ENCODE results near the gene SLC25A21.

GRCh38 chr14:37027188-37027824 is 145.1 kb downstream of the SLC25A21 start:
- TF ChIP-seq MTF1 (CRISPR knock-in tag; IDR thresholded peaks at IDR 0.05) (no peak), POLR2A (IDR thresholded peaks at IDR 0.05; ENCODE audit: insufficient read depth in 1 of 2, low read depth in 2 of 2, low read length in 2 of 2) (no peak), RBM22 (optimal IDR thresholded peaks at IDR 0.05; ENCODE audit: low read length) (no peak), NFE2L2 (IDR thresholded peaks at IDR 0.05; ENCODE audit: low read length) (no peak), RFX5 (IDR thresholded peaks at IDR 0.05; ENCODE audit: low read depth, low read length) (no peak), BHLHE40 (IDR thresholded peaks at IDR 0.05; ENCODE audit: low read length) (no peak), TAF1 (CRISPR knock-in tag; IDR thresholded peaks at IDR 0.05) (no peak), ELF3 (CRISPR knock-in tag; IDR thresholded peaks at IDR 0.05) (no peak), NFIB (CRISPR knock-in tag; IDR thresholded peaks at IDR 0.05; ENCODE audit: borderline replicate concordance) (no peak), CTCF (CRISPR knock-in tag; IDR thresholded peaks at IDR 0.05) (no peak), SOX13 (IDR thresholded peaks at IDR 0.05) (no peak), SOX13 (CRISPR knock-in tag; conservative IDR thresholded peaks at IDR 0.05 in 1 of 2, IDR thresholded peaks at IDR 0.05 in 1 of 2) (no peak)
- TF ChIP-seq, protein P1, sequence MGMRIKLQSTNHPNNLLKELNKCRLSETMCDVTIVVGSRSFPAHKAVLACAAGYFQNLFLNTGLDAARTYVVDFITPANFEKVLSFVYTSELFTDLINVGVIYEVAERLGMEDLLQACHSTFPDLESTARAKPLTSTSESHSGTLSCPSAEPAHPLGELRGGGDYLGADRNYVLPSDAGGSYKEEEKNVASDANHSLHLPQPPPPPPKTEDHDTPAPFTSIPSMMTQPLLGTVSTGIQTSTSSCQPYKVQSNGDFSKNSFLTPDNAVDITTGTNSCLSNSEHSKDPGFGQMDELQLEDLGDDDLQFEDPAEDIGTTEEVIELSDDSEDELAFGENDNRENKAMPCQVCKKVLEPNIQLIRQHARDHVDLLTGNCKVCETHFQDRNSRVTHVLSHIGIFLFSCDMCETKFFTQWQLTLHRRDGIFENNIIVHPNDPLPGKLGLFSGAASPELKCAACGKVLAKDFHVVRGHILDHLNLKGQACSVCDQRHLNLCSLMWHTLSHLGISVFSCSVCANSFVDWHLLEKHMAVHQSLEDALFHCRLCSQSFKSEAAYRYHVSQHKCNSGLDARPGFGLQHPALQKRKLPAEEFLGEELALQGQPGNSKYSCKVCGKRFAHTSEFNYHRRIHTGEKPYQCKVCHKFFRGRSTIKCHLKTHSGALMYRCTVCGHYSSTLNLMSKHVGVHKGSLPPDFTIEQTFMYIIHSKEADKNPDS (CRISPR knock-in tag; IDR thresholded peaks at IDR 0.05) = no peak
- TF ChIP-seq, protein P2, sequence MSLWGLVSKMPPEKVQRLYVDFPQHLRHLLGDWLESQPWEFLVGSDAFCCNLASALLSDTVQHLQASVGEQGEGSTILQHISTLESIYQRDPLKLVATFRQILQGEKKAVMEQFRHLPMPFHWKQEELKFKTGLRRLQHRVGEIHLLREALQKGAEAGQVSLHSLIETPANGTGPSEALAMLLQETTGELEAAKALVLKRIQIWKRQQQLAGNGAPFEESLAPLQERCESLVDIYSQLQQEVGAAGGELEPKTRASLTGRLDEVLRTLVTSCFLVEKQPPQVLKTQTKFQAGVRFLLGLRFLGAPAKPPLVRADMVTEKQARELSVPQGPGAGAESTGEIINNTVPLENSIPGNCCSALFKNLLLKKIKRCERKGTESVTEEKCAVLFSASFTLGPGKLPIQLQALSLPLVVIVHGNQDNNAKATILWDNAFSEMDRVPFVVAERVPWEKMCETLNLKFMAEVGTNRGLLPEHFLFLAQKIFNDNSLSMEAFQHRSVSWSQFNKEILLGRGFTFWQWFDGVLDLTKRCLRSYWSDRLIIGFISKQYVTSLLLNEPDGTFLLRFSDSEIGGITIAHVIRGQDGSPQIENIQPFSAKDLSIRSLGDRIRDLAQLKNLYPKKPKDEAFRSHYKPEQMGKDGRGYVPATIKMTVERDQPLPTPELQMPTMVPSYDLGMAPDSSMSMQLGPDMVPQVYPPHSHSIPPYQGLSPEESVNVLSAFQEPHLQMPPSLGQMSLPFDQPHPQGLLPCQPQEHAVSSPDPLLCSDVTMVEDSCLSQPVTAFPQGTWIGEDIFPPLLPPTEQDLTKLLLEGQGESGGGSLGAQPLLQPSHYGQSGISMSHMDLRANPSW (CRISPR knock-in tag; IDR thresholded peaks at IDR 0.05; ENCODE audit: borderline replicate concordance) = no peak
